WTC11 (cell line): ENCODE data around the gene ANK2. TPM values are rescaled to one million over a fixed set of nuclear protein-coding genes. Genes with fewer than 3 reads are reported as not detected.

Source experiments
- ATAC-seq: fragments of 200-7000 bp; cut with Tn5 transposase; 2 replicates; pipeline ENCODE4 v1.10.0; 2021; ENCODE audit warnings: mild to moderate bottlenecking, moderate library complexity
- CTCF ChIA-PET: fragments of 300-600 bp; sonication (Branson Sonifier 250); formaldehyde crosslinking; loops from one replicate; lab custom pipeline; 2021; ENCODE audit warnings: antibody characterized with exemption; lab: Charles Lee
- POLR2A ChIA-PET: fragments of 350-600 bp; sonication (Branson Sonifier 250); formaldehyde crosslinking; loops from one replicate; lab custom pipeline; 2021; ENCODE audit warnings: antibody characterized with exemption; lab: Charles Lee
- DNase-seq: peaks from one replicate; pipeline ENCODE4 v3.0.0; 2021; ENCODE audit warnings: low spot score
- H3K27ac Mint-ChIP-seq: 2 replicates; pipeline ENCODE4 v1.8.0; 2021; ENCODE audit warnings: mixed read lengths
- H3K27me3 Mint-ChIP-seq: 2 replicates; pipeline ENCODE4 v1.8.0; 2021; ENCODE audit warnings: low read depth, mild to moderate bottlenecking, moderate library complexity, mixed read lengths
- H3K36me3 Mint-ChIP-seq: 2 replicates; pipeline ENCODE4 v1.8.0; 2021; ENCODE audit warnings: mixed read lengths
- H3K4me1 Mint-ChIP-seq: 2 replicates; pipeline ENCODE4 v1.8.0; 2022; ENCODE audit warnings: mixed read lengths
- H3K4me3 Mint-ChIP-seq: 2 replicates; pipeline ENCODE4 v1.8.0; 2021; ENCODE audit warnings: mild to moderate bottlenecking, moderate library complexity, mixed read lengths
- H3K9me3 Mint-ChIP-seq: 2 replicates; pipeline ENCODE4 v1.8.0; 2021; ENCODE audit warnings: mixed read lengths
- AR ChIP-seq: fragments of 250-450 bp; sonication (Bioruptor Pico); IDR thresholded peaks from 2 replicates; pipeline ENCODE4 v1.9.0; 2021; ENCODE audit warnings: mild to moderate bottlenecking
- CTCF ChIP-seq: fragments of 200-600 bp; IDR thresholded peaks from 2 replicates; pipeline ENCODE4 v1.8.0; 2022; ENCODE audit warnings: antibody characterized with exemption
- ELF4 ChIP-seq: sonication (generic); formaldehyde crosslinking; IDR thresholded peaks from 2 replicates; pipeline ENCODE4 v1.8.1; 2022; ENCODE audit warnings: low read depth, mild to moderate bottlenecking, moderate library complexity, missing genetic modification reagents
- ESRRA ChIP-seq: sonication (generic); formaldehyde crosslinking; IDR thresholded peaks from 2 replicates; pipeline ENCODE4 v1.8.1; 2022; ENCODE audit warnings: mild to moderate bottlenecking, missing genetic modification reagents, borderline replicate concordance
- FOXJ3 ChIP-seq: sonication (generic); formaldehyde crosslinking; IDR thresholded peaks from 2 replicates; pipeline ENCODE4 v1.9.0; 2021; ENCODE audit warnings: missing genetic modification reagents, mild to moderate bottlenecking, borderline replicate concordance
- FOXP1 ChIP-seq: sonication (generic); formaldehyde crosslinking; IDR thresholded peaks from 2 replicates; pipeline ENCODE4 v1.8.0; 2022; ENCODE audit warnings: missing genetic modification reagents, mild to moderate bottlenecking, moderate library complexity, borderline replicate concordance
- HMGA2 ChIP-seq: fragments of 250-450 bp; sonication (Bioruptor Pico); IDR thresholded peaks from 2 replicates; pipeline ENCODE4 v1.4.0; 2021; ENCODE audit warnings: mild to moderate bottlenecking, moderate library complexity
- IRF1 ChIP-seq: sonication (generic); formaldehyde crosslinking; IDR thresholded peaks from 2 replicates; pipeline ENCODE4 v1.8.0; 2023; ENCODE audit warnings: missing genetic modification reagents
- JUN ChIP-seq: sonication (generic); formaldehyde crosslinking; IDR thresholded peaks from 2 replicates; pipeline ENCODE4 v1.8.0; 2023; ENCODE audit warnings: mild to moderate bottlenecking, missing genetic modification reagents
- MAX ChIP-seq: sonication (generic); formaldehyde crosslinking; IDR thresholded peaks from 2 replicates; pipeline ENCODE4 v1.8.0; 2022; ENCODE audit warnings: mild to moderate bottlenecking, missing genetic modification reagents
- MXD4 ChIP-seq: fragments of 250-450 bp; sonication (Bioruptor Pico); IDR thresholded peaks from 2 replicates; pipeline ENCODE4 v1.8.0; 2021; ENCODE audit warnings: mild to moderate bottlenecking, moderate library complexity, borderline replicate concordance
- MYBL2 ChIP-seq: sonication (generic); formaldehyde crosslinking; IDR thresholded peaks from 2 replicates; pipeline ENCODE4 v1.8.1; 2023; ENCODE audit warnings: mild to moderate bottlenecking, moderate library complexity, missing genetic modification reagents
- NFE2L1 ChIP-seq: sonication (generic); formaldehyde crosslinking; IDR thresholded peaks from 2 replicates; pipeline ENCODE4 v1.8.1; 2023; ENCODE audit warnings: missing genetic modification reagents
- NR2C2 ChIP-seq: sonication (generic); formaldehyde crosslinking; IDR thresholded peaks from 2 replicates; pipeline ENCODE4 v1.8.0; 2022; ENCODE audit warnings: mild to moderate bottlenecking, missing genetic modification reagents
- RELA ChIP-seq: sonication (generic); formaldehyde crosslinking; IDR thresholded peaks from 2 replicates; pipeline ENCODE4 v1.8.1; 2022; ENCODE audit warnings: missing genetic modification reagents, mild to moderate bottlenecking, borderline replicate concordance
- TEAD1 ChIP-seq: sonication (generic); formaldehyde crosslinking; IDR thresholded peaks from 2 replicates; pipeline ENCODE4 v1.8.0; 2022; ENCODE audit warnings: mild to moderate bottlenecking, missing genetic modification reagents
- TP53 ChIP-seq: sonication (generic); formaldehyde crosslinking; IDR thresholded peaks from 2 replicates; pipeline ENCODE4 v1.8.1; 2023; ENCODE audit warnings: mild to moderate bottlenecking, missing genetic modification reagents
- ZBTB21 ChIP-seq: sonication (generic); formaldehyde crosslinking; IDR thresholded peaks from 2 replicates; pipeline ENCODE4 v1.8.1; 2023; ENCODE audit warnings: mild to moderate bottlenecking, missing genetic modification reagents, borderline replicate concordance
- ZNF121 ChIP-seq: sonication (generic); formaldehyde crosslinking; IDR thresholded peaks from 2 replicates; pipeline ENCODE4 v1.8.0; 2023; ENCODE audit warnings: missing genetic modification reagents
- ZNF532 ChIP-seq: fragments of 250-450 bp; sonication (Bioruptor Pico); IDR thresholded peaks from 2 replicates; pipeline ENCODE4 v1.9.0; 2021; ENCODE audit warnings: mild to moderate bottlenecking, borderline replicate concordance
- total RNA-seq: library from RNA; stranded (reverse); gene quantifications from 3 replicates; pipeline ENCODE4 v1.2.3, GENCODE V29; 2021

ANK2 gene
- total RNA-seq, 1 experiment from 2014 or later: 27.9 TPM

- no peak for TF ChIP-seq ZBTB21 (CRISPR knock-in tag)
- TF ChIP-seq FOXJ3 (CRISPR knock-in tag): no peak
These were observed 33.1 kb upstream of the ANK2 start (continued) for GRCh38 chr4:113016377-113016776.

GRCh38 chr4:113020966-113021365 is 28.5 kb upstream of the ANK2 start:
- H3K27ac Mint-ChIP-seq: no peak overlapping the region
- H3K4me3 Mint-ChIP-seq: no peak overlapping the region
- no peaks in the 10 kb centered on the region for H3K27me3 Mint-ChIP-seq
- H3K4me1 Mint-ChIP-seq: peaks cover 8% of the 10 kb centered on the region
- ATAC-seq: no peak
- H3K9me3 Mint-ChIP-seq: no peaks in the 10 kb centered on the region
- H3K36me3 Mint-ChIP-seq: no peaks in the 10 kb centered on the region
- ChIA-PET CTCF (no interaction called here), POLR2A (no interaction called here)
- no peak for DNase-seq
- TF ChIP-seq ZNF121 (CRISPR knock-in tag): no peak
- TF ChIP-seq ESRRA (CRISPR knock-in tag): no peak
- TF ChIP-seq JUN (CRISPR knock-in tag): no peak
- TF ChIP-seq NR2C2 (CRISPR knock-in tag): no peak
- no peak for TF ChIP-seq MYBL2 (CRISPR knock-in tag)
- no peak for TF ChIP-seq HMGA2 (CRISPR knock-in tag)
- TF ChIP-seq TP53 (CRISPR knock-in tag): no peak
- no peak for TF ChIP-seq IRF1
- TF ChIP-seq TEAD1: no peak
- no peak for TF ChIP-seq NFE2L1
- TF ChIP-seq FOXP1: no peak
- TF ChIP-seq ELF4: no peak
- no peak for TF ChIP-seq MAX
- TF ChIP-seq AR: no peak
- no peak for TF ChIP-seq RELA (CRISPR knock-in tag)
- no peak for TF ChIP-seq ZNF532
- TF ChIP-seq CTCF: no peak
- TF ChIP-seq MXD4 (CRISPR knock-in tag): no peak
